ENCODE data around the gene HM13. TPM values are rescaled to one million over a fixed set of nuclear protein-coding genes. Genes with fewer than 3 reads are reported as not detected.

The HM13 gene
- total and polyA plus RNA-seq, 2 of the 13 experiments (the other 11 are each of a cell fraction or from before 2014, with no cell fraction given) = 118 to 243 TPM

DNA sequence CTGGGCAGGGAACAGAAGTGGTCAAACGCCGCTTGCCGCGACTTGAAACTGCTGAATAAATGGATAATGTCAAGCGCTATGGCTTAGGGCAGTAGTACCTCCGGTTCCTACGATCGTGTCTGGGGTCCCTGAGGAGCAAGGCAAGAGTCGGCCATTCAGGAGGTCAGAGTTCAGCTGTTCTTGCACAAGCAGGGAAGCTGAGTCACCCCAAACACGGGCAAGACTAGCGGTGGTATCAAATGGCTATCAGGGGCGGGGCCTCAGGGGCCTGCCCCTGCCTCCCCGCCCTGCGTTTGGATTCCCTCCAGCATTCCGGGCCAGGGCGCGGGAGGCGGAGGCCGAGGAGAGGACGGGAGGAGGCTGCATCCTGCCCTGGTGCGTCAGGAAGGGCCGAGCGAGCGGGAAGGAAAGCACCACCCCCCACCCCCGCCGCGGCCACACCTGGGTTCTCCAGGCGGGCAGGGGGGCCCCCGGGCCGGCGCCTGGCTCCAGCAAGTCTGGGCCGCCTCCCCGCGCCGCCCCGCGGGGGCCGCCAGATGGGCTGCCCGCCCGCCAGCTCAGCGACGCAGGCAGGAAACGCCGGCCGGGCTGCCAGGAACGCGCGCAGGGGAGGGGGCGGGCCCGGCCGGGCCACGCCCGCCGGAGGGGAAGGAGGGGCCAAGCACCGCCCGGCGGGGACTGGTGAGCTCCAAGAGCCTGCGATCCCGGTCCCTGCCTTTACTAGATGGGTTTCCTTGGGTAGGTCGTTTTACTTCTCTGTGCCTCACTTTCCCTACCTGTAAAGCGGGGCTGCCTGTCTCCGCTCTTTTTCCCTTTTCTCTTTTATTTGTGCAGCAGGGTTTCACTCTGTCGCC lies 58.7 kb downstream of the HM13 start (continued):
- TF ChIP-seq, protein P1, sequence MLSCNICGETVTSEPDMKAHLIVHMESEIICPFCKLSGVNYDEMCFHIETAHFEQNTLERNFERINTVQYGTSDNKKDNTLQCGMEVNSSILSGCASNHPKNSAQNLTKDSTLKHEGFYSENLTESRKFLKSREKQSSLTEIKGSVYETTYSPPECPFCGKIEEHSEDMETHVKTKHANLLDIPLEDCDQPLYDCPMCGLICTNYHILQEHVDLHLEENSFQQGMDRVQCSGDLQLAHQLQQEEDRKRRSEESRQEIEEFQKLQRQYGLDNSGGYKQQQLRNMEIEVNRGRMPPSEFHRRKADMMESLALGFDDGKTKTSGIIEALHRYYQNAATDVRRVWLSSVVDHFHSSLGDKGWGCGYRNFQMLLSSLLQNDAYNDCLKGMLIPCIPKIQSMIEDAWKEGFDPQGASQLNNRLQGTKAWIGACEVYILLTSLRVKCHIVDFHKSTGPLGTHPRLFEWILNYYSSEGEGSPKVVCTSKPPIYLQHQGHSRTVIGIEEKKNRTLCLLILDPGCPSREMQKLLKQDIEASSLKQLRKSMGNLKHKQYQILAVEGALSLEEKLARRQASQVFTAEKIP (CRISPR knock-in tag; IDR thresholded peaks at IDR 0.05; ENCODE audit: borderline replicate concordance) = no peak
- TF ChIP-seq NFYB (CRISPR knock-in tag; IDR thresholded peaks at IDR 0.05) (no peak), ZNF589 (CRISPR knock-in tag; conservative IDR thresholded peaks at IDR 0.05) (peak; percentile 99), ZNF496 (CRISPR knock-in tag; IDR thresholded peaks at IDR 0.05; ENCODE audit: insufficient replicate concordance) (no peak), PHF8 (CRISPR knock-in tag; IDR thresholded peaks at IDR 0.05) (peak; percentile 83), ZNF207 (IDR thresholded peaks at IDR 0.05; ENCODE audit: borderline replicate concordance) (no peak), ZNF879 (CRISPR knock-in tag; IDR thresholded peaks at IDR 0.05) (0 out of 2 replicates have a peak, but pooled peaks have one; percentile 63), AGO2 (optimal IDR thresholded peaks at IDR 0.05; ENCODE audit: low read depth, low read length) (peak; percentile 100), ZFP1 (CRISPR knock-in tag; IDR thresholded peaks at IDR 0.05) (peak; percentile 87), STAT5B (CRISPR knock-in tag; IDR thresholded peaks at IDR 0.05) (peak; percentile 33), ZNF317 (CRISPR knock-in tag; IDR thresholded peaks at IDR 0.05) (no peak; the same call in 1 of the 2 replicates), ZBTB1 (CRISPR knock-in tag; IDR thresholded peaks at IDR 0.05; ENCODE audit: borderline replicate concordance) (no peak), HIVEP1 (CRISPR knock-in tag; IDR thresholded peaks at IDR 0.05) (peak; percentile 98), FOXO1 (CRISPR knock-in tag; IDR thresholded peaks at IDR 0.05) (no peak; the same call in 1 of the 2 replicates), JUNB (CRISPR knock-in tag; IDR thresholded peaks at IDR 0.05; ENCODE audit: borderline replicate concordance) (peak; percentile 98), ZNF446 (CRISPR knock-in tag; IDR thresholded peaks at IDR 0.05) (peak; percentile 66; the same call in 1 of the 2 replicates)
- TF ChIP-seq, protein P2, sequence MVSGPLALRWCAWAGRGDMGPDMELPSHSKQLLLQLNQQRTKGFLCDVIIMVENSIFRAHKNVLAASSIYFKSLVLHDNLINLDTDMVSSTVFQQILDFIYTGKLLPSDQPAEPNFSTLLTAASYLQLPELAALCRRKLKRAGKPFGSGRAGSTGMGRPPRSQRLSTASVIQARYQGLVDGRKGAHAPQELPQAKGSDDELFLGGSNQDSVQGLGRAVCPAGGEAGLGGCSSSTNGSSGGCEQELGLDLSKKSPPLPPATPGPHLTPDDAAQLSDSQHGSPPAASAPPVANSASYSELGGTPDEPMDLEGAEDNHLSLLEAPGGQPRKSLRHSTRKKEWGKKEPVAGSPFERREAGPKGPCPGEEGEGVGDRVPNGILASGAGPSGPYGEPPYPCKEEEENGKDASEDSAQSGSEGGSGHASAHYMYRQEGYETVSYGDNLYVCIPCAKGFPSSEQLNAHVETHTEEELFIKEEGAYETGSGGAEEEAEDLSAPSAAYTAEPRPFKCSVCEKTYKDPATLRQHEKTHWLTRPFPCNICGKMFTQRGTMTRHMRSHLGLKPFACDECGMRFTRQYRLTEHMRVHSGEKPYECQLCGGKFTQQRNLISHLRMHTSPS (CRISPR knock-in tag; IDR thresholded peaks at IDR 0.05; ENCODE audit: low read depth) = peak; percentile 93
- TF ChIP-seq, protein P3, sequence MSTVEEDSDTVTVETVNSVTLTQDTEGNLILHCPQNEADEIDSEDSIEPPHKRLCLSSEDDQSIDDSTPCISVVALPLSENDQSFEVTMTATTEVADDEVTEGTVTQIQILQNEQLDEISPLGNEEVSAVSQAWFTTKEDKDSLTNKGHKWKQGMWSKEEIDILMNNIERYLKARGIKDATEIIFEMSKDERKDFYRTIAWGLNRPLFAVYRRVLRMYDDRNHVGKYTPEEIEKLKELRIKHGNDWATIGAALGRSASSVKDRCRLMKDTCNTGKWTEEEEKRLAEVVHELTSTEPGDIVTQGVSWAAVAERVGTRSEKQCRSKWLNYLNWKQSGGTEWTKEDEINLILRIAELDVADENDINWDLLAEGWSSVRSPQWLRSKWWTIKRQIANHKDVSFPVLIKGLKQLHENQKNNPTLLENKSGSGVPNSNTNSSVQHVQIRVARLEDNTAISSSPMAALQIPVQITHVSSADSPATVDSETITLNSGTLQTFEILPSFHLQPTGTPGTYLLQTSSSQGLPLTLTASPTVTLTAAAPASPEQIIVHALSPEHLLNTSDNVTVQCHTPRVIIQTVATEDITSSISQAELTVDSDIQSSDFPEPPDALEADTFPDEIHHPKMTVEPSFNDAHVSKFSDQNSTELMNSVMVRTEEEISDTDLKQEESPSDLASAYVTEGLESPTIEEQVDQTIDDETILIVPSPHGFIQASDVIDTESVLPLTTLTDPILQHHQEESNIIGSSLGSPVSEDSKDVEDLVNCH (CRISPR knock-in tag; IDR thresholded peaks at IDR 0.05) = peak; percentile 4; the same call in 1 of the 2 replicates
- TF ChIP-seq, protein P4, sequence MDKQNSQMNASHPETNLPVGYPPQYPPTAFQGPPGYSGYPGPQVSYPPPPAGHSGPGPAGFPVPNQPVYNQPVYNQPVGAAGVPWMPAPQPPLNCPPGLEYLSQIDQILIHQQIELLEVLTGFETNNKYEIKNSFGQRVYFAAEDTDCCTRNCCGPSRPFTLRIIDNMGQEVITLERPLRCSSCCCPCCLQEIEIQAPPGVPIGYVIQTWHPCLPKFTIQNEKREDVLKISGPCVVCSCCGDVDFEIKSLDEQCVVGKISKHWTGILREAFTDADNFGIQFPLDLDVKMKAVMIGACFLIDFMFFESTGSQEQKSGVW (CRISPR knock-in tag; IDR thresholded peaks at IDR 0.05; ENCODE audit: borderline replicate concordance) = peak; percentile 62; the same call in 1 of the 2 replicates
- TF ChIP-seq, protein P5, sequence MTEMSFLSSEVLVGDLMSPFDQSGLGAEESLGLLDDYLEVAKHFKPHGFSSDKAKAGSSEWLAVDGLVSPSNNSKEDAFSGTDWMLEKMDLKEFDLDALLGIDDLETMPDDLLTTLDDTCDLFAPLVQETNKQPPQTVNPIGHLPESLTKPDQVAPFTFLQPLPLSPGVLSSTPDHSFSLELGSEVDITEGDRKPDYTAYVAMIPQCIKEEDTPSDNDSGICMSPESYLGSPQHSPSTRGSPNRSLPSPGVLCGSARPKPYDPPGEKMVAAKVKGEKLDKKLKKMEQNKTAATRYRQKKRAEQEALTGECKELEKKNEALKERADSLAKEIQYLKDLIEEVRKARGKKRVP (CRISPR knock-in tag; IDR thresholded peaks at IDR 0.05) = peak in 1 of 2 experiments; percentile 91; a peak in 2 of 4 replicates
- TF ChIP-seq, protein P6, sequence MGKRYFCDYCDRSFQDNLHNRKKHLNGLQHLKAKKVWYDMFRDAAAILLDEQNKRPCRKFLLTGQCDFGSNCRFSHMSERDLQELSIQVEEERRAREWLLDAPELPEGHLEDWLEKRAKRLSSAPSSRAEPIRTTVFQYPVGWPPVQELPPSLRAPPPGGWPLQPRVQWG (CRISPR knock-in tag; IDR thresholded peaks at IDR 0.05; ENCODE audit: borderline replicate concordance, low read depth) = no peak

All from HepG2 (cell line).